Activated CD8-positive, alpha-beta memory T cell treated with anti-CD3 and anti-CD28 coated beads for 4 hours (primary cell): ENCODE data around the gene DCLRE1B.
"Not testable (repeated sequence)": the region's sequence is repeated elsewhere in the genome, so short reads cannot be mapped to it uniquely, and the experiment has no call there.

ENCODE experiments used
- DNase-seq, 2 donors: peaks; one replicate each; pipeline ENCODE4 v3.0.0-alpha.2; 2020; ENCODE audit warnings: low read depth in 2 of 2

The DCLRE1B gene

GRCh38 chr1:113947388-113948107 is 42.4 kb downstream of the DCLRE1B start:
- DNase-seq = no peak

GRCh38 chr1:113948151-113948550 is 43.0 kb downstream of the DCLRE1B start:
- not testable (repeated sequence) for DNase-seq

- no peak for DNase-seq
These were observed 43.9 kb downstream of the DCLRE1B start for GRCh38 chr1:113949007-113949406.

GRCh38 chr1:113950908-113951307 is 45.8 kb downstream of the DCLRE1B start:
- DNase-seq = no peak

GRCh38 chr1:113951719-113952118 is 46.6 kb downstream of the DCLRE1B start:
- no peak for DNase-seq

GRCh38 chr1:113957984-113958383 is 52.9 kb downstream of the DCLRE1B start:
- DNase-seq = no peak

GRCh38 chr1:113958691-113959090 is 53.6 kb downstream of the DCLRE1B start:
- no peak for DNase-seq

GRCh38 chr1:113963281-113963906 is 58.3 kb downstream of the DCLRE1B start:
- DNase-seq = no peak
